ENCODE data around the gene ITGA8. TPM values are rescaled to one million over a fixed set of nuclear protein-coding genes. Genes with fewer than 3 reads are reported as not detected.
"Not testable (repeated sequence)": the region's sequence is repeated elsewhere in the genome, so short reads cannot be mapped to it uniquely, and the experiment has no call there.

ITGA8 gene
- total RNA-seq: 1.1 TPM
- long read RNA-seq, full-length matches to known transcripts: 2 of 5 reads
- long read RNA-seq, partial matches to known transcripts: 3 of 5 reads
- long read RNA-seq, other reads (novel, unspliced or antisense): 0 of 5 reads

DNA sequence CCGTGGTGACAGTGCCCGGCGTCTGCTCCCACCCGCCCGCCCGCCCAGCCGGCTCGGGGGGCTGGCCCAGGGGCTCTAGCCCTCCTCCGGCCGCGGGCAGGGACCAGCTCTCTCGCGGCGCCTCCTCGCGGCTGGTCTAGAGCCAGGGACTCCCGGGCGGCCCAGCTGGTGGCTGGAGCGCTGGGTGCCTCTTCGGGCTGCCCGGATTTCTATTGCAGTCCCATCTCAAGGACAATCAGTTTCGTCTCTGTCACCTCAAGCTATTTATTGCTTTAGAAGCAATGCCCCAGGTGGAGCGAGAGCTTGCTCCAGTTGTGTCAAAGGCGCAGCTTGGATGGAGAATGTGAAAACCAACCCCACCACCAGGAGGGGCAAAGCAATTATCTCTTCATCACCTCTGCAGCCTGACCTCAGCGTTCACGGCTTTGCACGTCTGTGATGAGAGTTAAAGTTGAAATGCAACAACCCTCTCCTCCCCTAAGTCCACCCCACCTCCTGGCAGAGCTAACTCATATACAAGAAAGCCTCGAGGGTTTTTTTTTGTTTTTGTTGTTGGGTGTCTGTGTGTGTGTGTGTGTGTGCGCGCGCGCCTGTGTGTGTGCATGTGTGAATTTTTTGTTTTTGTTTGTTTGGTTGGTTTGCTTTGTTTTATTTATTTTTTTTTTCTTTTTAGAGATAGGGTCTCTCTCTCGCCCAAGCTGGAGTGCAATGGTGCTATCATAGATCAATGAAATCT, at the start of gene ITGA8:
TSS of gene ITGA8 (minus strand) at position 24 of the 736 bp plus-strand sequence. CDS start 151 bp downstream, outside the sequence.
- ATAC-seq (ENCODE audit: poor library complexity) (peak; percentile 70), DNase-seq (peak; percentile 43)
- intact Hi-C loops (cut with DNase I): loop anchor here (5.0 to 10.0 kb wide), 2 partner anchors 135 to 288 kb away; no protein-coding TSS in a partner anchor

DNA sequence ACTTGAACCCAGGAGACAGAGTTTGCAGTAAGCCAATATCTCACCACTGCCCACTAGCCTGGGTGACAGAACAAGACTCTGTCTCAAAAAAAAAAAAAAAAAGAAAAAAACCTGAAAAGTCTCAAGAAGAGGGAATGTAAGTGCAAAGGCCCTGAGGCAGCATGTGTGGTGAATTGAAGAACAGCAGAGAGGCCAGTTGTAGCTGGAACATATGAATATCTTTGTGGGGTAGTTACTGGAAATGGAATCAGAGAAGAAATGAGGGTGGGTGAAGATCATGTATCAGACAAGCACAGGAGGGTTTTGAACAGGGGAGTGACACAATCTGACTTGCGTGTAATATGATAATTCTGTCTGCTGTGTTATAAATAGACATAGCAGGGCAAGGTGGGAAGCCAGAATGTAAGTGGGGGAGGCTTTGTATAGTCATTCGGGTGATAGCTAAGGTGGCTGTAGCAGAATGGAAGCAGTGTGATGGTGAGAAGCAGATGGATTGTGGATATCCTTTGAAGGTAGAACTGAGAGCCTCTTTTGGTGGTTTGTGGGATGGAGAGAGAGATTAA, 45.3 kb upstream of the ITGA8 start:
- ATAC-seq (ENCODE audit: poor library complexity): no peak
- no peak for DNase-seq
- intact Hi-C loops (cut with DNase I): no loop called here

DNA sequence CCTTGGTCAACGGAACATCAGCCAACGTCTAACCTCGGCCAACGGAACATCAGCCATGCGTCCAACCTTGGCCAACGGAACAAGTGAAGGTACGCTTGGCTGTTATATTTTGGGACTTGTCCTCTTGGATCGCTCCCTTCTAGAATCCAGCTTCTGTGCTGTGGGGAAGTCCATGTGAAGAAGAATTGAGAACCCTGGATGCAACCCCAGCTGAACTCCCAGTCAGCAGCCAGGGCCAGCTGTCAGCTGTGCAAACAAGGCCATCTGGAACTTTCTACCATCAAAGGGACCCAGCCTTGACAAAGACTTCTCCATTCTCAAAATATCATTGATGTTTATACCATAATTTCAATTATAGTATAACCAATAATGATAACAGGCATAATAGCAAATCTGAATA, 43.3 kb upstream of the ITGA8 start:
- ATAC-seq (ENCODE audit: poor library complexity) (peak; percentile 43), DNase-seq (no peak)
- intact Hi-C loops (cut with DNase I): no loop called here

DNA sequence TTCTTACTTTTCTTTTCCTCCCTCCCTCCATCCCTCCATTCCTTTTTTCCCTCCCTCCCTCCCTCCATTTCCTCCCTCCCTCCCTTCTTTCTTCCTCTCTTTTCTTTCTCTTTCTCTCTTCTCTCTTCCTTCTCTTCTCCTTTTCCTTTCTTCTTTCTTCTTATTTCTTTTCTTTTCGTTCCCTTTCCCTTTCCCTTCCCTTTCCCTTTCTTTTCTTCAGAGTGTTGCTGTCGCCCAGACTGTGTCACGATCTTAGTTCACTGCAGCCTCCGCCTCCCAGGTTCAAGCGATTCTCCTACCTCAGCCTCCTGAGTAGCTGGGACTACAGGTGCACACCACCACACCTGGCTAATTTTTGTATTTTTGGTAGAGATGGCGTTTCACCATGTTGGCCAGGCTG, 42.5 kb upstream of the ITGA8 start:
- ATAC-seq (ENCODE audit: poor library complexity); DNase-seq; intact Hi-C loops (cut with DNase I): not testable (repeated sequence)

DNA sequence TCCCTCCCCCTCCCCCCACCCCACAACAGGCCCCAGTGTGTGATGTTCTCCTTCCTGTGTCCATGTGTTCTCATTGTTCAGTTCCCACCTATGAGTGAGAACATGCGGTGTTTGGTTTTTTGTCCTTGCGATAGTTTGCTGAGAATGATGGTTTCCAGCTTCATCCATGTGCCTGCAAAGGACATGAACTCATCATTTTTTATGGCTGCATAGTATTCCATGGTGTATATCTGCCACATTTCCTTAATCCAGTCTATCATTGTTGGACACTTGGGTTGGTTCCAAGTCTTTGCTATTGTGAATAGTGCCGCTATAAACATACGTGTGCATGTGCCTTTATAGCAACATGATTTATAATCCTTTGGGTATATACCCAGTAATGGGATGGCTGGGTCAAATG, 41.5 kb upstream of the ITGA8 start:
- intact Hi-C loops (cut with DNase I); DNase-seq; ATAC-seq (ENCODE audit: poor library complexity): not testable (repeated sequence)

DNA sequence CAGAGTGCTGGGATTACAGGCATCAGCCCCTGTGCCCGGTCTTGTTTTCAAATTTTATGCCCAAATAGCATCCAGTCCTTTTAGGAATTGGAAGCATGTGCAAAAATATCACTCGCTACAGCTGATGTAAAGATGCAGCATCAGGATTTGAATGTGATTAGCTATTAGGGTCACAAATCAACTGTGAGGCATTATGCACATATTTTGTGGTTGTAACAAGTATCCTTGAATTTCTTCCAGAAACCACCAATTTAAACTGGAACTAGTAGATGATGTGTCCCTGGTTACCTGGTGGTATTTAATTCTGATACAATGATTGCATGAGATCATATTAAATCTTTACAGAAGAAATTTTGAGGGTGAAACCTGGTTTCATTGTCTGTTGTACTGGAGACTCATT, 41.0 kb upstream of the ITGA8 start:
- ATAC-seq (ENCODE audit: poor library complexity): no peak
- intact Hi-C loops (cut with DNase I): no loop called here
- DNase-seq: no peak

DNA sequence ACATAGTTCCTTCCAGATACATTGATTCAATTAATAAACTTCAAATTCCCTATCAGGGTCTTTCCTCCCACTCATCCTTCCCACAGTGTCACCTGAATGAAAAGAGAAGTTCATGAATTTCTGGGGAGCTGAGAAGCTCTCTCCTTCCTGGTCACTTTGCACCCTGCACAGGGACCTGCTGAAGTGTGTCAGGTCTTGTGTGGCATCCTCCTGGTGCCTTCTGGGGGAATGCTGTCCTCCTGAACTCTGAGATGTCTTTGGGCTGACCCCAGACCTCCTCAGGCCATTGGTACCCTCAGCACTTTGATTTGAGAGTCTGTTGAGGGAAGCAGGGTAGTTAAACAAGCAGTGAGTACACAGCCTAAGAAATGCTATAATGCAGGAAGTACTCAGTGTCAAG, 39.5 kb upstream of the ITGA8 start:
- ATAC-seq (ENCODE audit: poor library complexity): no peak
- DNase-seq: no peak
- intact Hi-C loops (cut with DNase I): no loop called here

DNA sequence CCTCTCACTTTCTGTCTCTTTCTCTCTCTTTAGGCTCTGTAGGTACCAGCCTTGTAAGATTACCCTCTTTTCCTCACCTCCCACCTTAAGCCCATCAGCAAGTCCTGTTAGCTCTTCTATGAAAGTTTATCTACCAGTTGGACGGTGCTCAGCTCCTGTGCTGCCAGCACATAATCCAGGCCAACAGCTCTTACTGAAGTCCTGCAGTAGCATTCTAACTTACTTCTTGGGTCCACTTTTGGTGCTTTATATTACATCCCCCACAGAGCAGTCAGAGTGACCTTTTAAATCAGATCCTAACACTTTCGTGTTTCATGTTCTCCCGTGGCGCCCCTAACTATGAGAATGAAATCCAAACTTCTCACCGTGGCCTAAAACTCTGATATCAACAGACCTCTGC, 38.9 kb upstream of the ITGA8 start:
- no peak for DNase-seq
- intact Hi-C loops (cut with DNase I): no loop called here
- no peak for ATAC-seq (ENCODE audit: poor library complexity)

DNA sequence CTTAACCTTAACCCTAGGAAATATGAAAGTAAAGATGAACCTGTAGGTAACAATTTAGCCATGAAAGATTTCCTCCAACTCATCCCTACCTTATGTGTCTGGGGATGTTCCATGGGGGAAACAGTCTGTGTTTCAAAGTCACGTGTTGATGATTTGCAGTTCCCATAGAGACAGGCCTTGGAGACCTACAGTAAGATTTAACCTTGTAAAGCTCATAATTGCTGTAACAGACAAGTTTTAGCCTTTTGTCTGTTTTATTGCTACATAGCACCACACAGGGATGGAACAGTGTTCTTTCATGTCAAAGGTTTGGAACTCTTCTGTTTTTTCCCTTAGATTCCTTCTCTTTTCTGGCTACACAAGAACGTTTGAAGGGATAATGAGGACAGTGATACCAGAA, 35.2 kb upstream of the ITGA8 start:
- no peak for DNase-seq
- intact Hi-C loops (cut with DNase I): no loop called here
- no peak for ATAC-seq (ENCODE audit: poor library complexity)

DNA sequence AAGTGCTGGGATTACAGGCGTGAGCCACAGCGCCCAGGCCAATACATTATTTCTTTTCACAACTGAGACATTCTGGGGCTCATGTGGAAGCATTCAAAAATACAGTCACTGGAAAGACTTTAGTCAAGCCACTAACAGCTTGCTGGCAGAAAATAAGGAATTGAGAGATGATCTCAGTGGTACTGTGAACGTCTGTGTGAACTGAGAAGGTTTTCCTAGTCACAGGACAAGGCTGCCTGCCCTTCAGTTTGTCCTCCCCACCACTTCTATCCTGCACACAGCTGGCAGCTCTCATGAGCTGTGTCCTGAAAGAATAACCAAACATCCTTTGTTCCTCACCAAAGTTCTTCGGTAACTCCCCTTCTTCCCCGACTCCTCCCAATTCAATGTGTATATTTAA, 31.3 kb upstream of the ITGA8 start:
- DNase-seq (no peak), ATAC-seq (ENCODE audit: poor library complexity) (no peak)
- intact Hi-C loops (cut with DNase I): no loop called here

DNA sequence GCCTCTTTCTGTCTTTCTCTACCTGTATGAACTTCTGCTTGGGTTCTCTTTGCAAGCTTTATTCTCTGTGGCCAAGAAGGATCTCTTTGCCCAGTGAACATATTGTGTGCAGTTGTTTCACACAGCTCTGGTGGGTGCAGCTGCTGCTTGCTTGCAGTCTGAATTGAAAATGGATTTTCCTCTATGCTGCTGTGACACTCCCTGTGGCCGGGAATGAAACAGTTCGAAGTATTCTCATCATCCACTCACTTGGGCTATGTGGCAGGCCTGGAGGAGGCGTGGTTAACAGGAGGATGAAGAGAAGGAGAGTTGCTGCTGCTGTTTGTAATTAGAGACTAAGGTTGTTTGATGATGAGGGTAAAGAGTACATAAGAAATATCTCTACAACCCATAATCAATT, 28.4 kb upstream of the ITGA8 start:
- no peak for ATAC-seq (ENCODE audit: poor library complexity)
- intact Hi-C loops (cut with DNase I): no loop called here
- DNase-seq: no peak

DNA sequence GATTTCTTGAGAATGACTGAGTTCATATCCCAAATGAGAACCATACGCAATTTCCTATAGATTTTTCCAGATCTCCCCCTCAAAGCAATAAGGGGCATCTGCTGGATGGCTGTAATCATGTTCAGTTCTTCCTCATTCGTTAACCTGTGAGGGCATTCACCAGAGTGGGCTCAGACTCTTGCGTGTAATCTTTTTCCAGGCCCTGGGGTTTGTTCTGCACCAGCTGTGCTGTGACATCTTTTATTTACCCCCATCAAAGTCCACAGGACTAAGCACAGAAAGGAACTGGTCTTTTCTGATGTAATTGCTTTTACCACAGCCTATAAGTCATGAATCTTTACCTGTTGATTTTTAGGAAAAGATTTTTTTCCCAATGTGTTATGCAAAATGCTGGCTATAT, 27.9 kb upstream of the ITGA8 start:
- intact Hi-C loops (cut with DNase I): no loop called here
- DNase-seq (no peak), ATAC-seq (ENCODE audit: poor library complexity) (no peak)

DNA sequence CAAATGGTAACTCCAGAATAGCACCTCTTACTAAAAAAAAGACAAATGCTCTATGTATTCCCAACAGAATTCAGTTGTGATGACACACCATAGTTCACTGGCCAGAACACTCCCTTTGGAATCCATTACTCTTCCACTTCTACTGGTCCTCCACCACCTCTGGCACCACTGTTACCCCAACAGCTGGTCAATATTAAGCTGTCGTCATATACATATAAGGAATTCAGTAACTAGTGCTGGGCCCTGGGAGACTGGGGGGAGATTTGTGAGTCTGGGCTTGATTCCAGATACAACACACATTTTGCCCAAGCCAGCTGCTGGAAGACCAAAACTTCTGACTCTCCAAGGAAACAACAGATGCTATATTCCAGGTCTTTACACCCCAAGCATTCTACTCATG, 26.0 kb upstream of the ITGA8 start:
- peak; percentile 58 for DNase-seq
- intact Hi-C loops (cut with DNase I): no loop called here
- ATAC-seq (ENCODE audit: poor library complexity): peak; percentile 96

DNA sequence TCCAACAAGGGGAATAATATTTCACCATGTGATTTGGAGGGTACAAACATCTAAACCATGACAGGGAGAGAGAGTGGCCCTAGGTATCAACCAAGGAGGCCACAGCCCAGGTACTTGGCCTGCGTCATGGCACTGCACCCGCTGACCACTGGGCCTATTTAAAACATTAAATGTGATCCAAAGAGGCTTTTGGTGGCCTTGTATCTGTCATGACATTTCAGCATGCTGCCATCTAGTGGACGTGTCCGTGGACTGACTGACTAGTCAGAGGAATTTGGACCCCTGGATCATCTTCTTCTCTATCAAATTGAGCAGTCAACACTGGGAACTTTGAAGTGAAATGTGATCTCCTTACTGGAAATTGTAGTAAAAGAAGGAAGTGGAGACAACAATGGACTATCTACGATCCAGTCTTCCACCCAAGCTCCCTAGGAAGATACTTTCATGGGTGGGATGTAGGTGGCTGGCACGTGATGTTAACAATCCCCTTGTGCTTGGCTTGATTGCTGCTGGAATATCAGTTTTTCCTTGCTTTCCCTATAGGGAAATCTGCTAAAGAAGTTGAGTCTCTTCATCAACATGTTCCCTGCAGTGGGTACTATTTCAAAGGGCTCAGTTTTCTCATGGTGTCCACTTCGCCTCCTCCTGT, 24.6 kb upstream of the ITGA8 start:
- intact Hi-C loops (cut with DNase I): no loop called here
- DNase-seq (no peak), ATAC-seq (ENCODE audit: poor library complexity) (no peak)

DNA sequence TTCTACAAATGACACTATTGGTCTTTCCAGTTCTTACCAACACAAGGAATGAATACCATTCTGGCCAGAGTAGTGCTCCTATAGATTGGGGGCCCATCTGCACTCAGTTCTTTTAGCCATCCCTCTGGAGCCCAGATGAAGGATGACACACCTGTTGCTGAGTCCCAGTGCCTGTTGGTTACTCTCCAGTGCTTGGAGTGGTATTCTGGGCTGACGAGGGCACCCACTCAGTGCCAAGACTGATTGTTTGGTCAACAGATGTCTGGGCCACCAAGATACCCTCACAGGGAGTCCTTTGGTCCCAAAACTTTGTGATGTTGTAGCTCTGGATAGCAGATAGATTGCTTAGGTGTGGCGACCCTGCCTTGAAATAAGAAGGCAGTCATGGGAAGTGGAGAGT, 23.7 kb upstream of the ITGA8 start:
- DNase-seq (no peak), ATAC-seq (ENCODE audit: poor library complexity) (no peak)
- intact Hi-C loops (cut with DNase I): no loop called here

DNA sequence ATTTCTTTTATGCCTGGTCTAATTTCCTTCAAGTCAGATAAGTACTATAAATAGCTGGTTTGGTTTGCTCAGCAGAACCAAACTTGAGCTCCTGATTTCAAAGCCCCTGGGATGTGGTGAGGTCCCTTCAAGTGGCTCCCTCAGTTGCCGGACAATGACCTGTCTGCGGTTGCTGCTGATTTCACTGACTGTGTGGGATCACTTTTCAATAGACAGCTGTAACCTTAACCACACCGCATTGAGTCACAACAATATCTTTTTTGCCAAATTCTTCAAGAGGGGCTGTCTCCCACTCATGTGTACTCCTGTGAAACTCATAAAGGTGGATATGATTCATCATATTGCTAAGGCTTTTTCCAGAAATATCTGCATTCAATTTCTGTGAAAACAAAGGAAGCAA, 23.1 kb upstream of the ITGA8 start:
- no peak for ATAC-seq (ENCODE audit: poor library complexity)
- DNase-seq: no peak
- intact Hi-C loops (cut with DNase I): no loop called here

DNA sequence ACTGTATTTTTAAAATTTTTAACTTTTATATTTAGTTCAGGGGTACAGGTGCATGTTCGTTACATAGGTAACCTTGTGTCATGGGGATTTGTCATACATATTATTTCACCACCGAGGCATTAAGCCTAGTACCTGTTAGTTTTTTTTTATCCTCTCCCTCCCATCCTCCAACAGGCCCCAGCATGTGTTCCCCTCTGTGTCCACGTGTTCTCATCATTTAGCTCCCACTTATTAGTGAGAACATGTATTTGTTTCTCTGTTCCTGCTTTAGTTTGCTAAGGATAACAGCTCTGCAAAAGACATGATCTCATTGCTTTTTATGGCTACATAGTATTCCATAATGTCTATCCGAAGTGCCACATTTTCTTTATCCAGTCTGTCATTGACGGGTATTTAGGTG, 22.4 kb upstream of the ITGA8 start:
- ATAC-seq (ENCODE audit: poor library complexity) (no peak), DNase-seq (no peak)
- intact Hi-C loops (cut with DNase I): no loop called here

DNA sequence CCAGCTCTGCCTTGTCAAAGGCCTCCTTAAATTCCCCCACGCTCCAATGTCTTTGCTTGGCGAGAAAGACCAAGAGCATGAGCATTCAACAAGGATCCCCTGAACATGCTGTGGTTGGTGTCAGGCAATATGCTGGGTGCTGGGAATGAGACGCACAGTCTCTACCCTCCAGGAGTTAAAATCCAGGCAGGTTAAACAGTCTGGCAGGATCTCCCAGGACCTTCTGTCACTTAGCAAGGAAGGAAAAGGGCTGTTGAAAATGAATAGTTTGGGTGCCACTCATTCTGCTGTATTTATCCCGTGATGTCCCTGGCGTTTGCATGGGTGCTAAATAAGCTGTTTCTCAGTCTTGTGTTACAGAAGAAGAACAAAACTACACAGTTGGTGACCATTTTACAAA, 21.9 kb upstream of the ITGA8 start:
- intact Hi-C loops (cut with DNase I): no loop called here
- no peak for DNase-seq
- no peak for ATAC-seq (ENCODE audit: poor library complexity)

DNA sequence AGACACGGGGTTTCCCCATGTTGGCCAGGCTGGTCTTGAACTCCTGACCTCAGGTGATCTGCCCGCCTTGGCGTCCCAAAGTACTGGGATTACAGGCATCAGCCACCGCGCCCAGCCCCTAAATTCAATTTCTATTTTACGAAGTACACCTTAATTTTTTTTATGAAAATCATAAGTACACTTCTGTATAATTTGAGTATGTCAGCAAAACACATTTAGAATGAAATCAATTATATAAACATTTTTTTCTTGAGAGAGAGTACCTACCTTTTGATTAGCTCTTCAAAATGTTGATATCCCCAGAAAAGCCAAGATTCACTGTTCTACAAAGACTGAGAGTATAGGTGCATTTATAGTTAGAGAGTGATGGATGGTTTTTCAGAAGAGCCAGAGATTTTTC, 20.5 kb upstream of the ITGA8 start:
- no peak for ATAC-seq (ENCODE audit: poor library complexity)

More for the DNA sequence above, 20.5 kb upstream of the ITGA8 start:
- intact Hi-C loops (cut with DNase I): no loop called here
- DNase-seq: no peak
